Stimulated activated CD4-positive, alpha-beta T cell treated with anti-CD3 and anti-CD28 coated beads, TNF-alpha, amount 100 ng/mL, for 4 hours (primary cell): ENCODE measurements around the gene PREX1.
"Not testable (repeated sequence)": the region's sequence is repeated elsewhere in the genome, so short reads cannot be mapped to it uniquely, and the experiment has no call there.

ENCODE experiments used
- DNase-seq, 3 experiments: peaks; one replicate each; pipeline ENCODE4 v3.0.0-alpha.2; 2020; ENCODE audit warnings: low read depth in 3 of 3

PREX1 gene

DNA sequence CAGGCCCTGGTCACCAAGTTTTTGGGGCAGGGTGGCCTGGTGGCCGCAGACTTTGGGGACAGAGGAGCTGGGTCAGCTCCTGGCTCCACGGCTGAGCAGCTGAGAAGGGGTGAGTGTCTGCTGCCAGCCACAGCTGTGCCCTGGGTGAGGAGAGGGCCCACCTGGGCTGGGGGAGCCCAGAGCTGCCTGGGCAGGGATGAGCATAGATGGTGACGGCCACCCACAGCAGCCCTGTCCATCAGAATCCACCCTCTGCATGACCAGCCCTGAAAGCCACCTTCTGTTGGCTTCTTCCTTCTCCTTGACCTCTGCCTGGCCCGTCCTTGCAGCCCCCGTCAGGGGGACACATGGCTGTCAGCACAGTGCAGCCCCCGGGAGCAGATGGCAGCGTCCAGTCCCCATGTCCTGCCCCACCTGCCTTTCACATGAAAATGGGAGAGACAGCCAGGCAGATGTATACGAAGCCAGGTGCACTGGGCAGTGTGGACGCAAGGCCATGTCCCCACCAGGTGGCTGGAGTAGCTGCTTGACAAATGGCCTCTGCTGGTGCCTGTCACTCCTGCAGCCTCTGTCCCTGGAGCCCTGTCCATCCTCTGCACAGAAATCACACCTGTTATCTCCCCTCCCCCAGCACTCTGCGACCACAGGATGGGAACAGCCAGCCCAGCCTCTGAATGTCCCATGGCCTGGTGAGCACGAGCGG lies 220.8 kb downstream of the PREX1 start:
- no peak for DNase-seq

DNA sequence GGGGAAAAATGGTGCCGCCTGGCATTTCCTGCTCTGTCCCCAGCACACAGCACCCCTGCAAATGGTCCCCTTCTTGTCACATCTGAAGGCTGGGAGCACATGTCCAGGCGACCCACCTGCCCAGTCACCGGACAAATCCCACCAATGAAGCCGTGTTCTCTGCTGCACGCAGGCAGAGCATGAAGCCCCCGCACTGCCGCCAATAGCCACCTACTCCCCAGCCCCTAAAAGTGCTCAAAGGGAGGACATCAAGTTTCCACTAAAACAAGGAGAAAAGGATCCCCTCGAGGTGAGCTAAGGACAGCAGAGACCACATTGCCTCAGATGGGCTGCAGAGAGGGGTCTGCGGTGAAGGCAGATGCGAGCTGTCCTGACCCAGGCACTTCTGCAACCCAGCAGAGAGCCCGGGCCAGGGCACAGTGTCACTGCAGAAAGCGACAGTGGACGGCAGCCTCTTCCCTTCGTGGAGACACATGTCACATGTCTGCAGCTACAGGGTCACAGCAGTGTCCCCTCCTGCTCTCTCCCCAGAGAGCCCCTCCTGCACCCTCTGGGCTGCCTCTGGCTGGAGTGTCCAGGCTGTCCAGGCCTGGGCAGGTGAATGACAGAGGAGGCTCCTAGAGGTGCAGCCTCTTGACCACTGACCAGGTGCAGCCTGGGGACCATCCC lies 221.5 kb downstream of the PREX1 start:
- no peak for DNase-seq

DNA sequence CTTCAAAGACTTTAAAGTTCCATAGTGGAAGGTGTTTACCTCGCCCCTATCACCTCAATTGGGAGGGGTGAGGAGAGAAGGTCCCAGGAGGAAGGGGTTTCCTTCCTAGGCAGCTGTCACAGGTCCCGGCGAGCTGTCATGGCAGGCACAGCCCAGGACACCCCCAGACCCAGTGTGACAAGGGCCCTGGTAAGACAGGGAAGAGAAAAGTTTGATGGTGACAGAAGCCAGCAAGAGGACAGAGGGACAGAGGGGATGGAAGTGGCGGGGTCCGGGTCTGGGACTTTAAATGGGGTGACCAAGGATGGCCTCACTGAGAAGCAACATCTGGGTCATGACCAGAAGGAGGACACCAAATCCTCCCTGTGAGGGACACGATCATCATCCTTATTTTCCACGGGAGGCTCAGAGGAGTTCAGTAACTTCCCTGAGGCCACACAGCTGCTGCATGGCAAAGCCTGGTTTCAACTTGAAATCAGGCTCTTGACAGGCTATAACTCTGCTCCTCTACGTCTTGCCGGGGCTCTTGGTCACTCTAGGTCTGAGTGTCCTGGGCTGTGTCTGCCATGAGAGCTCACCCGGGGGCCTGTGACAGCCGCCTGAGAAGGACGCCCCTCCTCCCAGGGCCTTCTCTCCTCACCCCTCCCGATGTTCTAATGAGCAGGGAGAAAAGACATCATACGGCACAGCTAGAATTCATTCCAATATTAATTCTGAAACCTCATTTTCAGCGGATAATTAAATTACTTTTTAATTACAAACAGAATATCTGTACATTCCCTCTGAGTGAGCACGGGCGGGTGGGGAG lies 222.2 kb downstream of the PREX1 start:
- DNase-seq, result no peak

- DNase-seq, result no peak
Measured at GRCh38 chr20:48604936-48605335, 222.9 kb downstream of the PREX1 start.

DNA sequence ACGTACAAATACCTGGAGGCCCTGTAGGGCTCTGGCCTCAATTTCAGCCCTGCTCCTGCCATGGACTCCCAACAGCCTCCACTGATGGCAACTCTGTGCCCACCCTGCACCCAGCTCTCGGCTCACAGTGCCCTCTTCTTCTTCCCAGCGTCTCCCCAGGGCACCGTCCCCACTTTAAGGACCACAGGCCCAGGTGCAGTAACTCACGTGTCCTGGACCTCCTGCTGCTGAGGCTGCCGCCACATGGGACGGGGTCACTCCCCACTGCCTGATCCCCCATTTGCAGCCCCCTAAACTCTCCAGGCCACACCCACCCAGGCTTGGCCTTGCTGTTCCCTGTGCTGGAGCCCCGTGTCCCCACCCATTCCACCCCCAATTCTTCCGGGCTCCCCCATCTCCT lies 223.4 kb downstream of the PREX1 start:
- DNase-seq, result no peak

GRCh38 chr20:48603819-48604405 lies 223.9 kb downstream of the PREX1 start:
- DNase-seq, result no peak

GRCh38 chr20:48603116-48603818 lies 224.5 kb downstream of the PREX1 start:
- DNase-seq, result no peak

DNA sequence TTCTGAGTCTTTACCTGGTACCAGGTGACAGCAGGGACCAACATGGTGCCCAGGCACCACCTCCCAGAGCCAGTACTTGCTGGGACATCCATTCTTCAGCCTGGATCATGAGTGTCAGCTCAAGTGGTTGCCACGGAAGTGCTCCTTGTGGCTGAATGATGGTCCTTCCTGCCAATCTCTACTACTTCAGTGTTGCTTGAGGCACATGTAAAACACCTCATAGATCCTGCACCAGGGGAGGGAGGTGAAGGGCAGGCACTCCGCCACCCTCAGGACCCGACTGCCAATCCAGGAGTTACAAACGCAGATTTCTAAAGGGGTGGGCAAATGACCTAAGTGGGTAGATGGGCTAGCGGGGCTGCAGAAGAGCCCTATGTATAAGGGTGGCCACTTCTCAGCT lies 226.0 kb downstream of the PREX1 start:
- no peak for DNase-seq

DNA sequence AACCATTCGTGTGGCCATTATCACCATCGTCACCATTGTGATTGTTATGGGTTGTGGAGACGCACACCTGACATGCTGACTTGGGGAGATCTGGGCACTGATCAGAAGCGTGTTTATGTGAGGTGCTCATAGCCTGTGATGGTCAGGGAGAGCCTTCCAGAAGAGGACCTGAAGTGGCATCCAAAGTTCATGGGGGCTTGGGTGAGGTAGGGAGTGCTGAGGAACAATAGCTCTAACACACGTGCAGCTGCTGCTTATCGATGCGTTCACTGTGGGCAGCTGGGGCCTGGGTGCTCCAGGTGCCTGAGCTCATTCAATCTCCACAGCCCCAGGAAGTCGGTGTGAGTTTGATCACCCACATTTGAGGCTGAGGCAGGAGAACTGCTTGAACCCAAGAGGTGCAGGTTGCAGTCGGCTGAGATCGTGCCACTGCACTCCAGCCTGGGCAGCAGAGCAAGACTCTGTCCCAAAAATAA lies 227.3 kb downstream of the PREX1 start:
- no peak for DNase-seq

DNA sequence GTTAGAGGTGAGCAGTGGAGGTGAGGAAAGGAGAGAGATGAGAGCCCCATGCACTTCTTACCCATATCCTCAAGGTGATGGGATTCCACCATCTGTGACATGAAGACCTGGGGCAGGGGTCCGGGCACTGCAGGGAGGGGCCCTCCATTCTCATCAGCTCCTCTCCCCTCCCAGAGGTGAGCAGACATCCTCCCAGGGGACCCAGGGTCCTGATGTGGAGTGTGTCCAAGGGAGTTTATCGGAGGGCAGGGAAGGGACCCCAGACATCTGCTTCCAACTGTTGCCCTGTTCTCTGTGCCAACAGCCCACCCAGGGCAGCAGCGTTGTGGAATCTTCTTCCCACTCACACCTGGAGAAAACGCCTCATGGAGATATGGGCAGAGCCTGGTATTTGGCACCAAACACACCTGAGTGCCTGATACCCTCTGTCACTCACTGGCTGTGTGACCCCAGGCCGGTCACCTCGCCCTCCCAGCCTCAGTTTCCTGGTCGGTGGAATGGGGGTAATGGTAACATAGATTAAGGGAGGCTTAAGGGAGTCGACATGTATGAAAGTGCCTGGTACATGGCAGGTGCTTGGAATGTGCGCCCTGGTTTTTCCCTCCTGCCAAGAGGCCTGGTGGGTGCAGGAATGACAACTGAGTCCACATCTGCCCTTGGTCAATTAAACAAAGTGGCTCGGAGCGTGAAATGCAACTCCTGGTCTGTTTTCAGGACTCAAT lies 227.9 kb downstream of the PREX1 start:
- DNase-seq, result no peak

GRCh38 chr20:48599106-48599747 lies 228.6 kb downstream of the PREX1 start:
- DNase-seq, result no peak

- not testable (repeated sequence) for DNase-seq
Measured at GRCh38 chr20:48598303-48598941, 229.4 kb downstream of the PREX1 start.

GRCh38 chr20:48597521-48598302 lies 230.1 kb downstream of the PREX1 start:
- DNase-seq, result no peak

GRCh38 chr20:48596334-48596898 lies 231.4 kb downstream of the PREX1 start:
- no peak for DNase-seq

GRCh38 chr20:48595495-48596333 lies 232.1 kb downstream of the PREX1 start:
- DNase-seq, result no peak

DNA sequence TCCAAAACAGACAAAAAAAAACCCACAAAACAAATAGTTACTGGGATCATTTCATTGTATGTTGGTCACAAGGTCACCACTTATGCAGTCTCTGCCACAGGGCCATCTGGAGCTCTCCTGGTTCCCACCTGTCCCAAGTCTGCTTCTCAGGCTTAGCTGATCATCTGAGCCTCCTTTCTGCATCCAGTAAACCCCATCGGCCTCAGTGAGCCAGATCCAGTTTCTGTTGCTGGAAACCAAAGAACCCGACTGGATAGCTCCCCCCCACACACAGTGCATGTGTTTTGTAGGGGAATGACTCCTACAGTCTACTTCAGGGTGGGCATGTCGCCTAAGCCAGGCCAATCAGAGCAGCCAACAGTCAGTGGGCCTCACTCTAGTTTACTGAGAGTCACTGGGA lies 233.3 kb downstream of the PREX1 start:
- DNase-seq, result no peak

GRCh38 chr20:48592107-48592940 lies 235.5 kb downstream of the PREX1 start:
- DNase-seq, result no peak
